Mucosa of rectum (tissue), 2 donors: ENCODE measurements around the gene TNNT2.

Experiments
- H3K27ac ChIP-seq, 2 donors: one replicate each; pipeline ENCODE4 v1.7.0; 2013; ENCODE audit warnings: inconsistent platforms in 2 of 2, low read depth in 2 of 2, low read length in 2 of 2
- H3K27me3 ChIP-seq, 2 donors: one replicate each; pipeline ENCODE4 v1.7.0; 2013; ENCODE audit warnings: low read length in 2 of 2; ENCODE audit not compliant: control insufficient read depth in 2 of 2, insufficient read depth in 2 of 2
- H3K36me3 ChIP-seq, 2 donors: one replicate each; pipeline ENCODE4 v1.7.0; 2013; ENCODE audit warnings: low read length in 2 of 2; ENCODE audit not compliant: control insufficient read depth in 2 of 2, insufficient read depth in 2 of 2
- H3K4me1 ChIP-seq, 2 donors: one replicate each; pipeline ENCODE4 v1.7.0; 2013; ENCODE audit warnings: low read length in 2 of 2, mild to moderate bottlenecking in 1 of 2; ENCODE audit not compliant: control insufficient read depth in 2 of 2, insufficient read depth in 2 of 2
- H3K4me3 ChIP-seq, 2 donors: one replicate each; pipeline ENCODE4 v1.7.0; 2013; ENCODE audit warnings: low read length in 2 of 2
- H3K9ac ChIP-seq, 2 donors: one replicate each; pipeline ENCODE4 v1.7.0; 2013; ENCODE audit warnings: low read length in 2 of 2, low read depth in 1 of 2, mild to moderate bottlenecking in 1 of 2
- H3K9me3 ChIP-seq, 2 donors: one replicate each; pipeline ENCODE4 v1.7.0; 2013; ENCODE audit warnings: low read length in 2 of 2; ENCODE audit not compliant: control insufficient read depth in 2 of 2
- donor health status: healthy.
- donor health status: Normal muscosa, but diverticular disease.

Gene TNNT2

GRCh38 chr1:201379733-201380242, 2.3 kb upstream of the TNNT2 start:
- Histone ChIP-seq H3K27me3 (peaks cover 2 to 13% of the 10 kb centered on the region in 2 donors), H3K27ac (no peak overlapping the region), H3K9me3 (no peaks in the 10 kb centered on the region), H3K36me3 (peaks cover 20 to 22% of the 10 kb centered on the region in 2 donors), H3K9ac (no peak overlapping the region), H3K4me1 (no peaks in the 10 kb centered on the region), H3K4me3 (no peak overlapping the region)

- H3K27ac ChIP-seq, result no peak overlapping the region
- no peaks in the 10 kb centered on the region for H3K4me1 ChIP-seq
- no peak overlapping the region for H3K9ac ChIP-seq
- peaks cover 10 to 20% of the 10 kb centered on the region in 2 donors for H3K36me3 ChIP-seq
- no peaks in the 10 kb centered on the region for H3K9me3 ChIP-seq
- no peak overlapping the region for H3K4me3 ChIP-seq
- H3K27me3 ChIP-seq, result peaks cover 8 to 21% of the 10 kb centered on the region in 2 donors
These were observed 1.3 kb upstream of the TNNT2 start for GRCh38 chr1:201378804-201379203.

- H3K27ac ChIP-seq, result no peak overlapping the region
- H3K4me3 ChIP-seq, result no peak overlapping the region
- peaks cover 0 to 2% of the 10 kb centered on the region in 2 donors for H3K36me3 ChIP-seq
- H3K27me3 ChIP-seq, result peaks cover 14 to 32% of the 10 kb centered on the region in 2 donors
- H3K4me1 ChIP-seq, result no peaks in the 10 kb centered on the region
- no peak overlapping the region for H3K9ac ChIP-seq
- no peaks in the 10 kb centered on the region for H3K9me3 ChIP-seq
These were observed 761 bp downstream of the TNNT2 start for GRCh38 chr1:201376464-201377374.

GRCh38 chr1:201376107-201376463, 1.4 kb downstream of the TNNT2 start:
- H3K4me1 ChIP-seq, result no peaks in the 10 kb centered on the region
- H3K27ac ChIP-seq, result no peak overlapping the region
- H3K27me3 ChIP-seq, result peaks cover 15 to 32% of the 10 kb centered on the region in 2 donors
- no peaks in the 10 kb centered on the region for H3K36me3 ChIP-seq
- H3K9me3 ChIP-seq, result no peaks in the 10 kb centered on the region
- no peak overlapping the region for H3K4me3 ChIP-seq
- no peak overlapping the region for H3K9ac ChIP-seq

GRCh38 chr1:201375169-201375568, 2.3 kb downstream of the TNNT2 start:
- H3K27ac ChIP-seq, result no peak overlapping the region
- peaks cover 15 to 32% of the 10 kb centered on the region in 2 donors for H3K27me3 ChIP-seq
- no peaks in the 10 kb centered on the region for H3K9me3 ChIP-seq
- H3K9ac ChIP-seq, result no peak overlapping the region
- no peaks in the 10 kb centered on the region for H3K36me3 ChIP-seq
- no peak overlapping the region for H3K4me3 ChIP-seq
- H3K4me1 ChIP-seq, result no peaks in the 10 kb centered on the region

GRCh38 chr1:201374364-201374763, 3.1 kb downstream of the TNNT2 start:
- H3K4me1 ChIP-seq, result no peaks in the 10 kb centered on the region
- no peak overlapping the region for H3K4me3 ChIP-seq
- peaks cover 18 to 32% of the 10 kb centered on the region in 2 donors for H3K27me3 ChIP-seq
- H3K27ac ChIP-seq, result no peak overlapping the region
- H3K9ac ChIP-seq, result no peak overlapping the region
- H3K9me3 ChIP-seq, result no peaks in the 10 kb centered on the region
- no peaks in the 10 kb centered on the region for H3K36me3 ChIP-seq

- H3K27ac ChIP-seq, result no peak overlapping the region
- no peak overlapping the region for H3K9ac ChIP-seq
- no peaks in the 10 kb centered on the region for H3K9me3 ChIP-seq
- no peaks in the 10 kb centered on the region for H3K4me1 ChIP-seq
- H3K4me3 ChIP-seq, result no peak overlapping the region
- H3K27me3 ChIP-seq, result peaks cover 18 to 30% of the 10 kb centered on the region in 2 donors
- H3K36me3 ChIP-seq, result no peaks in the 10 kb centered on the region
These were observed 5.7 kb downstream of the TNNT2 start for GRCh38 chr1:201371792-201372191.

GRCh38 chr1:201371276-201371675, 6.2 kb downstream of the TNNT2 start:
- no peaks in the 10 kb centered on the region for H3K4me1 ChIP-seq
- H3K27me3 ChIP-seq, result peaks cover 18 to 27% of the 10 kb centered on the region in 2 donors
- no peaks in the 10 kb centered on the region for H3K9me3 ChIP-seq
- H3K36me3 ChIP-seq, result no peaks in the 10 kb centered on the region
- no peak overlapping the region for H3K27ac ChIP-seq
- H3K4me3 ChIP-seq, result no peak overlapping the region
- H3K9ac ChIP-seq, result no peak overlapping the region

- no peak overlapping the region for H3K4me3 ChIP-seq
- H3K36me3 ChIP-seq, result no peaks in the 10 kb centered on the region
- H3K27me3 ChIP-seq, result peaks cover 18 to 23% of the 10 kb centered on the region in 2 donors
- H3K9ac ChIP-seq, result no peak overlapping the region
- H3K27ac ChIP-seq, result no peak overlapping the region
- no peaks in the 10 kb centered on the region for H3K4me1 ChIP-seq
- H3K9me3 ChIP-seq, result no peaks in the 10 kb centered on the region
These were observed 7.0 kb downstream of the TNNT2 start for GRCh38 chr1:201370500-201370899.

GRCh38 chr1:201369209-201369608, 8.3 kb downstream of the TNNT2 start:
- H3K27ac ChIP-seq, result no peak overlapping the region
- H3K9ac ChIP-seq, result no peak overlapping the region
- H3K36me3 ChIP-seq, result no peaks in the 10 kb centered on the region
- H3K9me3 ChIP-seq, result no peaks in the 10 kb centered on the region
- H3K4me1 ChIP-seq, result no peaks in the 10 kb centered on the region
- H3K4me3 ChIP-seq, result no peak overlapping the region
- peaks cover 13 to 19% of the 10 kb centered on the region in 2 donors for H3K27me3 ChIP-seq
